HG03280 (cell line): Measurements from ENCODE around the gene DNAJB2.

Source experiments
- ATAC-seq: cut with Tn5 transposase; IDR thresholded peaks from one replicate; pipeline ENCODE4 v1.9.1; 2021; ENCODE audit warnings: mild to moderate bottlenecking, moderate library complexity; ENCODE audit not compliant: unreplicated experiment

The DNAJB2 gene

GRCh38 chr2:219279151-219279915 lies at the start of gene DNAJB2:
Gene DNAJB2, plus strand, starts transcription at chr2:219279366. Its CDS starts 468 bp downstream, at chr2:219279834.
- peak; percentile 85 for ATAC-seq

GRCh38 chr2:219230059-219230540 lies 49.1 kb upstream of the DNAJB2 start:
- no peak for ATAC-seq

- no peak for ATAC-seq
These were observed 44.8 kb upstream of the DNAJB2 start for GRCh38 chr2:219234331-219234730.

- ATAC-seq = no peak
These were observed 35.8 kb upstream of the DNAJB2 start for GRCh38 chr2:219243291-219243761.

- ATAC-seq = no peak
These were observed 34.4 kb upstream of the DNAJB2 start for GRCh38 chr2:219244789-219245147.

- peak; percentile 83 for ATAC-seq
These were observed 33.8 kb upstream of the DNAJB2 start, which contains the start of the genes GLB1L and STK16 for GRCh38 chr2:219245148-219245898. Gene GLB1L, minus strand, starts transcription at chr2:219245444. Its CDS starts 1,871 bp downstream, at chr2:219243573. Gene STK16, plus strand, starts transcription at chr2:219245479. Its CDS starts 521 bp downstream, at chr2:219246000.

GRCh38 chr2:219245899-219246230 lies 33.3 kb upstream of the DNAJB2 start:
- ATAC-seq = no peak

GRCh38 chr2:219246559-219246958 lies 32.6 kb upstream of the DNAJB2 start:
- ATAC-seq = no peak

GRCh38 chr2:219247678-219248642 lies 31.2 kb upstream of the DNAJB2 start:
- no peak for ATAC-seq

- no peak for ATAC-seq
These were observed 30.3 kb upstream of the DNAJB2 start for GRCh38 chr2:219248845-219249202.

GRCh38 chr2:219249203-219249980 lies 29.8 kb upstream of the DNAJB2 start:
- ATAC-seq = no peak

- no peak for ATAC-seq
These were observed 29.0 kb upstream of the DNAJB2 start for GRCh38 chr2:219250049-219250781.

- ATAC-seq = no peak
These were observed 27.5 kb upstream of the DNAJB2 start for GRCh38 chr2:219251656-219252055.

GRCh38 chr2:219252084-219252483 lies 27.1 kb upstream of the DNAJB2 start:
- ATAC-seq = no peak

- no peak for ATAC-seq
These were observed 26.6 kb upstream of the DNAJB2 start for GRCh38 chr2:219252570-219252899.

GRCh38 chr2:219252900-219253752 lies 26.0 kb upstream of the DNAJB2 start, which contains the start of gene TUBA4B:
Gene TUBA4B, plus strand, starts transcription at chr2:219253243. Its CDS starts 165 bp downstream, at chr2:219253408.
- ATAC-seq = peak; percentile 24

GRCh38 chr2:219253753-219254589 lies 25.2 kb upstream of the DNAJB2 start, which contains the start of gene TUBA4A:
Gene TUBA4A, minus strand, starts transcription at chr2:219253918. Its CDS starts 60 bp downstream, at chr2:219253858.
- ATAC-seq = peak; percentile 71
